CD4-positive, alpha-beta T cell treated with Interleukin-12 subunit alpha and Interleukin-12 subunit beta, for 1 hour (primary cell): ENCODE results near the gene AQP2.
"Not testable (repeated sequence)": the region's sequence is repeated elsewhere in the genome, so short reads cannot be mapped to it uniquely, and the experiment has no call there.

Experiments used
- DNase-seq: peaks from one replicate; pipeline ENCODE4 v3.0.0-alpha.2; 2020

The AQP2 gene

GRCh38 chr12:49972641-49973360 lies 22.3 kb downstream of the AQP2 start, which contains the start of gene AQP6:
TSS of gene AQP6 (plus strand) at chr12:49972947. CDS start at chr12:49973174, 227 bp downstream.
- no peak for DNase-seq

DNA sequence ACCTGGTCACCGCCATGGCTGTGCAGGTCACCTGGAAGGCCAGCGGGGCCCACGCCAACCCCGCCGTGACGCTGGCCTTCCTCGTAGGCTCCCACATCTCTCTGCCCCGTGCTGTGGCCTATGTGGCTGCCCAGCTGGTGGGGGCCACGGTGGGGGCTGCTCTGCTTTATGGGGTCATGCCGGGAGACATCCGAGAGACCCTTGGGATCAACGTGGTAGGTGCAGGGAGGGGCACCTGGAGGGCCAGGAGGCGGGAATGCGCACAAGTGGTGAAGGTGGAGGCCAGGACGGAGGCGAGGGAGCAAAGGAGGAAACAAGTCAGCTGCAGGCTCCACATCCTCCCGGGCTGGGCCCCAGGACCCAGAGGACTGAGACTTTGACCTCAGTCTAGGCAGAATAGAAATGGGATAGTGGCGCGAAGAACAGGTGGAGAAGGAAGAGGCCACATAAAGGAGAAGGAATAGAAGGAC lies 22.9 kb downstream of the AQP2 start:
- no peak for DNase-seq

DNA sequence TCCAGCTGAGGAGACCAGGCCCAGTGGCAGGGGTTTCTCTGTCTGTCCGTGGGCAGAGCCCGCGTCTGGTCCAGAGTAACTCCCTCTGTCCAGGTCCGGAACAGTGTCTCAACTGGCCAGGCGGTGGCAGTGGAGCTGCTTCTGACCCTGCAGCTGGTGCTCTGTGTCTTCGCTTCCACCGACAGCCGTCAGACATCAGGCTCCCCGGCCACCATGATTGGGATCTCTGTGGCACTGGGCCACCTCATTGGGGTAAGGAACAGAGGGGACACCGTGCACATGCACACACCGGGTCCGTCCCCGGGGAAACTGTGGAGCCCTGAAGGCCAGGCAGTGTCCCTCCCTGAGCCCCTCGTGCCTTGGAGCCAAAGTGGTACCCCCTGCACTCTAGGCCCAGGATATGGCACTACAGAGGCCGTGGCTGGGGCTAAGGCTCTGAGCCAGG lies 23.7 kb downstream of the AQP2 start:
- DNase-seq = no peak

DNA sequence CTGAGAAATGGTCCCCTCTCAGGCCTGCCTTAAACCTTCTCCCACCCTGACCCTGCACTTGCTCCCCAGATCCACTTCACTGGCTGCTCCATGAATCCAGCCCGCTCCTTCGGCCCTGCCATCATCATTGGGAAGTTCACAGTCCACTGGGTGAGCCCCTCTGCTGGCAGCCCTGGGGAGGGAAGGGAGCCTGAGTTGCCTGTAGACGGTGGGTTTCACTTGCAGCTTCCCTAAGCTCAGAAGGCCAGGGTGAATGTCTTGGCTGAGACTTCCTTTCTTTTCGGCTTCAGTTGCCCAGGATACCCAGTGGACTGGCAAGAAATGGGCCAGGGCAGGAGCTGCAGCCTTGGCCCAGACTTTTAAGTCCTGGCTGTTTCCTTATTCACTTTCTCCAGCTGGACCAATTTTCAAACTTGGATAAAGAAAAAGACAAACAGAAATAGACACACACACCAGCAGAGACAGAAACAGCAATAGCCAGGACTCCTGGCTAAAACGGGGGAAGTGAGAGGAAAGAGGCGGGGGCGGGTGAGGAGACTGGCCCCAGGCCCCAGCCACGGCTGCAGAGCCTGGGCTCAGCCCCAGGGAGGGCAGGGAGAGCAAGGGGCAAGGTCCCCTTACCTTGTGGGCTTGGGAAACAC lies 24.3 kb downstream of the AQP2 start:
- no peak for DNase-seq

GRCh38 chr12:49975318-49975761 lies 24.8 kb downstream of the AQP2 start:
- DNase-seq = no peak

- no peak for DNase-seq
Observed at GRCh38 chr12:49976557-49976956, 26.0 kb downstream of the AQP2 start.

DNA sequence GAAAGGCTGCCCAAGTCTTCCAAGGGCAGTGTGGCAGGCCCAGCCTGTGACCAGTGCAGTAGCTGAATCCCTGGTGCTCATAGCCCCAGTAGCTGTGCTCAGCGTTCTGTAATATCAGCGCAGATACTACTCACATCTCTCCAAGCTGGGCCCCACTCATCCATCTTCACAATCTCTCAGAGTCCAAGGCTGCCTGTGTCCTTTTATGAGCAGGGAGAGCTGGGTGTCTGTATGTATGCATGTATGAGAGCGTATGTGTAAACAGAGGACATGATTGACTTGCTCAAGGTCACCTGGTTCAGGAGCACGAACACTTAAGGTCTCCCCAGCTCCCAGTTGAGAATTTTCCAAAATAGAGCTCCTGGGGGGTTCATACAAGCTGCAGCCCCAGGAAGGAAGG lies 27.6 kb downstream of the AQP2 start:
- no peak for DNase-seq

GRCh38 chr12:49979016-49979586 lies 28.6 kb downstream of the AQP2 start:
- DNase-seq = no peak

DNA sequence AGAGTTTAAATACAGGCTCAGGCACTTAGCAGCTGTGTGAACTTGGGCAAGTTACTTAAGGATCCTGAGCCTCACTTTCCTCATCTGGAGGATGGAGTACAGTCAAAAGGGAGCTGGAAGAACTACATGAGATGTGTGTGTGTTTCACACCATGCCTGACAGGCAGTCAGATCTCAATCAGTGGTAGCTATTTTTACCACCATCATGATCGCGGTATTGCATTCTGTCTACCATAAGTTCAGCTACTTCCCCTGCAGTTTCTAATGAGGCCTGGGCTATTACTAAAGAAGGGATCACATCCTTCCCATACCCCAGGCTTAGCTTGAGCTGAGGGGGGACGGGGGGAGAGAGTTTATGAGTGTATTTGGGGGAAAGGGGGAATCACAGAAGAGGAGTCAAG lies 29.3 kb downstream of the AQP2 start:
- DNase-seq = no peak

- no peak for DNase-seq
Observed at GRCh38 chr12:49980501-49981349, 30.2 kb downstream of the AQP2 start.

- no peak for DNase-seq
Observed at GRCh38 chr12:49982246-49983087, 31.9 kb downstream of the AQP2 start.

DNA sequence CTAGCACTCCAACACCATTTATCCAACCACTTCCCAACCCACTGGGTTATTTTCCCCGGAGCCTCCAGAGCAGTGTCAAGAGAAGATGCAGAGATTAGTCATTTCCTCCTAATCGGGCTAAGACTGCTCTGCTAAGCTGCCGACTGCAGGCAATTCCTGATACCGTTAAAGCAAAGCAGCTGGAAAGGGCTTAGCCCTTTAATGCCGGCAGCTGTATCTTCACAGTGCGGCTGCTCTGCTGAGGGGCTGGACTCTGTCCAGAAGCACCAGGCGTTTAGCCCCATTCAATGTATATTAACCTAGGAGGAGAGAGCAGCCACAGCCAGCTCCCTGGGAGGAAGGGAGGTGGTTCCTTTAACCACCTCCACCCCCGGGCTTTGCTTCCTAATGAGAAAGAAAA lies 33.4 kb downstream of the AQP2 start:
- no peak for DNase-seq

- DNase-seq = no peak
Observed at GRCh38 chr12:49984476-49985359, 34.2 kb downstream of the AQP2 start.

DNA sequence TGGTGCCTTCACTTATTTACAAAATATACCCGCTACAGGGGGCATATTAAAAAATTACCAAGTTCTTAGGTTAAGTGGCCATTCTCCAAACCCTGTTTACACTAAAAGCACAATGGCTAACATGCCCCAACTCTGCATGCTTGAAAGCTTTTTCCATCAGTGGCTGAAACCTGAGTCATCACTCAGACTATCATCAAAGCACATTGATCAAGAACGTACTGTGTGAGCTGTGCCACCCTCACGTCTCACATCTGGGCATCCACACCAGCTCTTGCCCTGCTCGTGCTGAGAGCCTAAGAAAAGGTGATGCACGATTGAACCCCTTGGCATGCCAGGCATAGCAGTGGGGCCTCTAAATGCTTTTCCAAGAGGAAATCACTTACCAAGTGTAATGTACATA lies 35.4 kb downstream of the AQP2 start:
- no peak for DNase-seq

DNA sequence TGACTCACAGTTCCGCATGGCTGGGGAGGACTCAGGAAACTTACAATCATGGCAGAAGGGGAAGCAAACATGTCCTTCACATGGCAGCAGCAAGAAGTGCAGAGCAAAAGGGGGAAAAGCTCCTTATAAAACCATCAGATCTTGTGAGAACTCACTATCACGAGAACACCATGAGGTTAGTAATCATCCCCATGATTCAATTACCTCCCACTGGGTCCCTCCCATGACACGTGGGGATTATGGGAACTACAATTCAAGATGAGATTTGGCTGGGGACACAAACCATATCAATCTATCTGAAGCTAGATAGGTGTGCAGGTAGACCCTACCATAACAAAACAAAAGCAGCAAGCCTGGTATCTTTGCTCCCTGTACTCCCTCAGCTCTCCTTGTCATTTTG lies 35.9 kb downstream of the AQP2 start:
- DNase-seq = not testable (repeated sequence)

GRCh38 chr12:49987625-49988303 lies 37.2 kb downstream of the AQP2 start:
- DNase-seq = no peak

DNA sequence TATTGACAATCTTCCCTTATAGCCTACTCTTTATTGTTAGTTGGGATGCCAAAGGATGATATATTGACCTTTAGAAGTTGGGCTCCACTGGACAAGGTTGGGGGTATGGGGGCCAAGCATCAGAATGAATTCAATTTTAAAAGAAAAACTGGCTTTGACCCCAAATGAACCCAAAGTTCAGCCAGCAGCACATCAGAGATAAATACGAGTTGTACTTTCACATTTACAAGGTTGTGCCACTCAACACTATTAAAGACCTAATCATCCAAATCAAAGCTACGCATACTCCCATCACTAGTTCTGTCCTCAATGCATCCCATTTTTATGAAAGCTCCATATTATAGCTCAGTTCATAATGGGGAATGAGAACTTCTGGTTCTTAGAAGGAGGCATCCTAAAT lies 38.9 kb downstream of the AQP2 start:
- DNase-seq = not testable (repeated sequence)

GRCh38 chr12:49990273-49990672 lies 39.7 kb downstream of the AQP2 start:
- no peak for DNase-seq

- DNase-seq = no peak
Observed at GRCh38 chr12:49998453-49998852, 47.9 kb downstream of the AQP2 start.

DNA sequence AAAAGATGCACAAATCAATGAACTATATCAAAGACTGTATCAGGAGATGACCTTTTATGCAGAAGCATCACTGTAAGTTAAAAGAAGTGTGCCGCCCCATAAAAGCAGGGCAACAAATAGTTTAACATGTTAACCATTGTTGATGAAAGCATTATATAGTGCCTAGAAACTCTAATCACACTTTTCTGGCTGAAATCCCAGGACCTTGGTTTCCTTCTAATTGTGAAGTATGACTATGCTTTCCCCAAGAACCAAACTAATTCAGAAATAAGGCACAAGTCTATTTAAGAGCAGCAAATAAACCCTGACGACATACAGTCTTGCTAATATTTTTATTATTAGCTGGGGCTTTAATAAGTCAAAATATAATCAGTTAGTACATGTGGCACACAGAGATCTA lies 53.1 kb downstream of the AQP2 start:
- no peak for DNase-seq
